Superior temporal gyrus (tissue), 1 donor: ENCODE measurements around the gene DEPDC1B.
"Not testable (repeated sequence)": the region's sequence is repeated elsewhere in the genome, so short reads cannot be mapped to it uniquely, and the experiment has no call there.

ENCODE experiments used
- DNase-seq: peaks from one replicate; pipeline ENCODE4 v3.0.0-alpha.2; 2016; ENCODE audit errors: extremely low spot score

The DEPDC1B gene

GRCh38 chr5:60586307-60586901 lies 113.6 kb downstream of the DEPDC1B start:
- DNase-seq = peak; percentile 81

GRCh38 chr5:60585618-60586017 lies 114.3 kb downstream of the DEPDC1B start:
- DNase-seq = no peak

GRCh38 chr5:60584304-60584703 lies 115.7 kb downstream of the DEPDC1B start:
- DNase-seq = no peak

GRCh38 chr5:60583616-60584015 lies 116.3 kb downstream of the DEPDC1B start:
- DNase-seq = no peak

- no peak for DNase-seq
Measured at GRCh38 chr5:60578315-60578714, 121.7 kb downstream of the DEPDC1B start.

- no peak for DNase-seq
Measured at GRCh38 chr5:60577116-60577515, 122.8 kb downstream of the DEPDC1B start.

GRCh38 chr5:60576425-60576824 lies 123.5 kb downstream of the DEPDC1B start:
- DNase-seq = no peak

- DNase-seq = no peak
Measured at GRCh38 chr5:60568646-60569045, 131.3 kb downstream of the DEPDC1B start.

GRCh38 chr5:60563696-60564324 lies 136.2 kb downstream of the DEPDC1B start:
- DNase-seq = no peak

- not testable (repeated sequence) for DNase-seq
Measured at GRCh38 chr5:60553291-60553690, 146.7 kb downstream of the DEPDC1B start.

GRCh38 chr5:60551829-60552228 lies 148.1 kb downstream of the DEPDC1B start:
- peak; percentile 2 for DNase-seq

GRCh38 chr5:60551250-60551649 lies 148.7 kb downstream of the DEPDC1B start:
- peak; percentile 1 for DNase-seq

GRCh38 chr5:60550311-60550710 lies 149.7 kb downstream of the DEPDC1B start:
- DNase-seq = no peak

- DNase-seq = no peak
Measured at GRCh38 chr5:60549841-60550240, 150.1 kb downstream of the DEPDC1B start.
